Osteoblast (primary cell): ENCODE data around the gene ATP1B1. TPM values are rescaled to one million over a fixed set of nuclear protein-coding genes. Genes with fewer than 3 reads are reported as not detected.

Experiments used
- DNase-seq: peaks from one replicate; pipeline ENCODE4 v3.0.0; 2011; ENCODE audit warnings: low spot score, mixed read lengths; ENCODE audit not compliant: insufficient read length; ENCODE audit errors: missing footprints
- H2AFZ ChIP-seq: 2 replicates; pipeline ENCODE4 v1.6.0; 2011; ENCODE audit warnings: mild to moderate bottlenecking, low read length
- H3K27ac ChIP-seq: 2 replicates; pipeline ENCODE4 v1.5.1; 2011; ENCODE audit warnings: mild to moderate bottlenecking, low read depth, low read length, moderate library complexity
- H3K27me3 ChIP-seq: 2 replicates; pipeline ENCODE4 v1.6.0; 2012; ENCODE audit warnings: mild to moderate bottlenecking, control low read depth, inconsistent platforms, low read length, moderate library complexity; ENCODE audit not compliant: insufficient read depth
- H3K36me3 ChIP-seq: 2 replicates; pipeline ENCODE4 v1.5.1; 2011; ENCODE audit warnings: mild to moderate bottlenecking, low read length, control low read depth, moderate library complexity; ENCODE audit not compliant: insufficient read depth
- H3K4me1 ChIP-seq: 2 replicates; pipeline ENCODE4 v1.5.1; 2011; ENCODE audit warnings: mild to moderate bottlenecking, low read length, control low read depth, moderate library complexity; ENCODE audit not compliant: insufficient read depth
- H3K4me2 ChIP-seq: 2 replicates; pipeline ENCODE4 v1.6.0; 2011; ENCODE audit warnings: mild to moderate bottlenecking, low read length; ENCODE audit not compliant: insufficient read depth
- H3K4me3 ChIP-seq: fragments of 200-600 bp; sonication (generic); 3 replicates; pipeline ENCODE4 v1.5.1; 2012; ENCODE audit warnings: mild to moderate bottlenecking, low read length, inconsistent platforms; ENCODE audit not compliant: insufficient read depth
- H3K79me2 ChIP-seq: 2 replicates; pipeline ENCODE4 v1.6.0; 2012; ENCODE audit warnings: mild to moderate bottlenecking, low read length, control low read depth, inconsistent platforms; ENCODE audit not compliant: insufficient read depth
- H3K9me3 ChIP-seq: 2 replicates; pipeline ENCODE4 v1.5.1; 2011; ENCODE audit warnings: low read depth, low read length, control low read depth
- H4K20me1 ChIP-seq: 2 replicates; pipeline ENCODE4 v1.6.0; 2012; ENCODE audit warnings: mild to moderate bottlenecking, low read length, control low read depth; ENCODE audit not compliant: insufficient read depth
- CTCF ChIP-seq: IDR thresholded peaks from 2 replicates; pipeline ENCODE4 v1.5.1; 2011; ENCODE audit warnings: mild to moderate bottlenecking, low read depth, low read length, moderate library complexity; ENCODE audit errors: extremely low read depth
- total RNA-seq: library from RNA; depleted of rRNA; stranded (reverse); fragments of >200 nt; gene quantifications from 2 replicates; pipeline ENCODE4 v1.2.3, GENCODE V29; 2012

ATP1B1 gene
- total RNA-seq, 1 donor, result 8.3 TPM

DNA sequence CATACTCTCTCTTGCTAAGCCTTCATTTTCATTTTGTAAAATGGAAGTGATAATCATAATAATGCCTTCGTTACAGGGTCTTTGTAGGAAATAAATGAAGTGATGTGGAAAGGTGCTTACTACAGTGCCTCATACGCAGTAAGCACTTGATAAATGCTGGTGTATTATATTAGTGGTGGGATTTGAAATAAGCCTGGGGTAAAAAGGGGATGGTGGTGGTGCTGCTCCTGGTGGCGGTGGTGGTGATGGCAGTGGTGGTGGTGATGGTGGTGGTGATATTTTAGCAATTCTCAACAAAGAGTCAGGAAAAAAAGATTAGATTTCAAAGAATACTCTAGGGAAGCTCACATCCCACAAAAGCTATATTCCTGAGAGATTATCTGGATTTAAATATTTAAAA is 35.5 kb upstream of the ATP1B1 start:
- Histone ChIP-seq H3K27me3 (no peaks in the 10 kb centered on the region), H3K79me2 (no peaks in the 10 kb centered on the region), H3K4me1 (no peaks in the 10 kb centered on the region), H2AFZ (no peak overlapping the region), H4K20me1 (no peaks in the 10 kb centered on the region), H3K36me3 (no peaks in the 10 kb centered on the region), H3K9me3 (no peaks in the 10 kb centered on the region), H3K4me3 (no peak overlapping the region), H3K4me2 (no peak overlapping the region), H3K27ac (no peak overlapping the region)
- TF ChIP-seq CTCF, result no peak
- DNase-seq, result no peak

GRCh38 chr1:169072945-169073725 is 33.4 kb upstream of the ATP1B1 start:
- Histone ChIP-seq H4K20me1 (no peaks in the 10 kb centered on the region), H2AFZ (no peak overlapping the region), H3K27me3 (no peaks in the 10 kb centered on the region), H3K4me2 (no peak overlapping the region), H3K9me3 (no peaks in the 10 kb centered on the region), H3K27ac (no peak overlapping the region), H3K79me2 (no peaks in the 10 kb centered on the region), H3K36me3 (no peaks in the 10 kb centered on the region), H3K4me1 (no peaks in the 10 kb centered on the region), H3K4me3 (no peak overlapping the region)
- no peak for DNase-seq
- TF ChIP-seq CTCF, result no peak

DNA sequence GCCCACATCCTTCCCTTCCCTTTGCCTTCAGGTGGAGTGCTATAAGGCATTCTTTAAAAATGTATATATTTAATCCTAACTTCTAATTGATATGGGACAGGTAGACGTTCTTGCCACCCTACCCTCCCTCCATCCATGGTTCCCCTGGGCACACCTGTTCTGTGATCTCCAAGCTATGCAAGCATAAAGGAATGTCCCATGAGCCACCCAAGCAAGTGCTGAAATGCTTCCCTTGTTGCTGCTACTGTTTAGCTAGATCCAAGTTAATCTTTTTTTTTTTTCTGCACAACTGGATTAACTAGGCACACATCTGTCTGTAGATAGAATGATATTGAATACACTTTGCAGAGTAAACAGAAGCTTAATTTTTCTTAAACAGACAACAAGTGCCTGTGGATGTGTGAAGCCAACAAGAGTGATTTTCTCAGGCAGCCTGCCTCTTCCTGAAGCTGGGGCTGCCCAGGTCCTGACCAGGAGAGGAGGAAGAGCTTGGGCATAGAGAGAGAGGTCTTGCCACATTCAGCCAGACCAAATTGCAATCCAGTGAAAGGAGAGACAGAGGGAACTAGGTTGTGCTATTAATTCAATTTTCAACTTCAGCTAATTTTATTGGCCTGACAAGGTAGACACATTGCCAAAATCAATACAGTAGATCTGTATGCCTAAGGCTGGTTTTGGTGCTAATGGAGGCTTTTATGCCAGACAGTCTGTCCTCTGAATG is 28.2 kb upstream of the ATP1B1 start:
- no peak overlapping the region for H3K4me3 ChIP-seq

More for the DNA sequence above, 28.2 kb upstream of the ATP1B1 start:
- H3K4me1 ChIP-seq, result no peaks in the 10 kb centered on the region
- no peak overlapping the region for H3K4me2 ChIP-seq
- H3K27me3 ChIP-seq, result no peaks in the 10 kb centered on the region
- H3K9me3 ChIP-seq, result no peaks in the 10 kb centered on the region
- H2AFZ ChIP-seq, result no peak overlapping the region
- H3K36me3 ChIP-seq, result no peaks in the 10 kb centered on the region
- no peak for TF ChIP-seq CTCF
- no peaks in the 10 kb centered on the region for H4K20me1 ChIP-seq
- DNase-seq, result no peak
- H3K79me2 ChIP-seq, result no peaks in the 10 kb centered on the region
- no peak overlapping the region for H3K27ac ChIP-seq
